ENCODE results near the gene SBNO2.

The SBNO2 gene

GRCh38 chr19:1104311-1105007, 69.6 kb downstream of the SBNO2 start:
- Histone ChIP-seq H3K36me3 (ENCODE audit: control insufficient read depth, insufficient read depth, low read length) (no peaks in the 10 kb centered on the region), H3K4me3 (ENCODE audit: low read length) (no peak overlapping the region), H3K9ac (ENCODE audit: low read length) (peak overlapping the region; percentile 59), H3K4me1 (ENCODE audit: control insufficient read depth, insufficient read depth, low read length) (peaks cover 44% of the 10 kb centered on the region), H3K27me3 (ENCODE audit: control insufficient read depth, insufficient read depth, low read length) (no peaks in the 10 kb centered on the region), H3K9me3 (ENCODE audit: control insufficient read depth, low read length) (no peaks in the 10 kb centered on the region)

- no peaks in the 10 kb centered on the region for H3K9me3 ChIP-seq (ENCODE audit: control insufficient read depth, low read length)
- H3K36me3 ChIP-seq (ENCODE audit: control insufficient read depth, insufficient read depth, low read length) = no peaks in the 10 kb centered on the region
- H3K4me3 ChIP-seq (ENCODE audit: low read length) = no peak within 1 kb of the TSS
- peak within 1 kb of the TSS; percentile 59 for H3K9ac ChIP-seq (ENCODE audit: low read length)
- no peaks in the 10 kb centered on the region for H3K27me3 ChIP-seq (ENCODE audit: control insufficient read depth, insufficient read depth, low read length)
- H3K4me1 ChIP-seq (ENCODE audit: control insufficient read depth, insufficient read depth, low read length) = peaks cover 49% of the 10 kb centered on the region
Observed at GRCh38 chr19:1103708-1104310, 70.3 kb downstream of the SBNO2 start, which contains the start of gene GPX4. Gene GPX4 (plus strand): TSS chr19:1103994. CDS start chr19:1104044, 50 bp downstream.

GRCh38 chr19:1103132-1103707, 70.8 kb downstream of the SBNO2 start:
- H3K9ac ChIP-seq (ENCODE audit: low read length) = peak overlapping the region; percentile 11

GRCh38 chr19:1102407-1103131, 71.5 kb downstream of the SBNO2 start:
- Histone ChIP-seq H3K9ac (ENCODE audit: low read length) (peak overlapping the region; percentile 11), H3K4me3 (ENCODE audit: low read length) (no peak overlapping the region)

More at GRCh38 chr19:1103132-1103707, 70.8 kb downstream of the SBNO2 start:
- no peak overlapping the region for H3K4me3 ChIP-seq (ENCODE audit: low read length)
- H3K36me3 ChIP-seq (ENCODE audit: control insufficient read depth, insufficient read depth, low read length) = no peaks in the 10 kb centered on the region
- peaks cover 55% of the 10 kb centered on the region for H3K4me1 ChIP-seq (ENCODE audit: control insufficient read depth, insufficient read depth, low read length)
- no peaks in the 10 kb centered on the region for H3K27me3 ChIP-seq (ENCODE audit: control insufficient read depth, insufficient read depth, low read length)
- no peaks in the 10 kb centered on the region for H3K9me3 ChIP-seq (ENCODE audit: control insufficient read depth, low read length)

GRCh38 chr19:1101337-1101698, 72.8 kb downstream of the SBNO2 start:
- Histone ChIP-seq H3K36me3 (ENCODE audit: control insufficient read depth, insufficient read depth, low read length) (no peaks in the 10 kb centered on the region), H3K4me1 (ENCODE audit: control insufficient read depth, insufficient read depth, low read length) (peaks cover 54% of the 10 kb centered on the region), H3K9ac (ENCODE audit: low read length) (peak overlapping the region; percentile 19), H3K27me3 (ENCODE audit: control insufficient read depth, insufficient read depth, low read length) (no peaks in the 10 kb centered on the region), H3K9me3 (ENCODE audit: control insufficient read depth, low read length) (no peaks in the 10 kb centered on the region), H3K4me3 (ENCODE audit: low read length) (no peak overlapping the region)

More at GRCh38 chr19:1102407-1103131, 71.5 kb downstream of the SBNO2 start:
- H3K4me1 ChIP-seq (ENCODE audit: control insufficient read depth, insufficient read depth, low read length) = peaks cover 62% of the 10 kb centered on the region
- H3K9me3 ChIP-seq (ENCODE audit: control insufficient read depth, low read length) = no peaks in the 10 kb centered on the region
- H3K27me3 ChIP-seq (ENCODE audit: control insufficient read depth, insufficient read depth, low read length) = no peaks in the 10 kb centered on the region
- H3K36me3 ChIP-seq (ENCODE audit: control insufficient read depth, insufficient read depth, low read length) = no peaks in the 10 kb centered on the region

DNA sequence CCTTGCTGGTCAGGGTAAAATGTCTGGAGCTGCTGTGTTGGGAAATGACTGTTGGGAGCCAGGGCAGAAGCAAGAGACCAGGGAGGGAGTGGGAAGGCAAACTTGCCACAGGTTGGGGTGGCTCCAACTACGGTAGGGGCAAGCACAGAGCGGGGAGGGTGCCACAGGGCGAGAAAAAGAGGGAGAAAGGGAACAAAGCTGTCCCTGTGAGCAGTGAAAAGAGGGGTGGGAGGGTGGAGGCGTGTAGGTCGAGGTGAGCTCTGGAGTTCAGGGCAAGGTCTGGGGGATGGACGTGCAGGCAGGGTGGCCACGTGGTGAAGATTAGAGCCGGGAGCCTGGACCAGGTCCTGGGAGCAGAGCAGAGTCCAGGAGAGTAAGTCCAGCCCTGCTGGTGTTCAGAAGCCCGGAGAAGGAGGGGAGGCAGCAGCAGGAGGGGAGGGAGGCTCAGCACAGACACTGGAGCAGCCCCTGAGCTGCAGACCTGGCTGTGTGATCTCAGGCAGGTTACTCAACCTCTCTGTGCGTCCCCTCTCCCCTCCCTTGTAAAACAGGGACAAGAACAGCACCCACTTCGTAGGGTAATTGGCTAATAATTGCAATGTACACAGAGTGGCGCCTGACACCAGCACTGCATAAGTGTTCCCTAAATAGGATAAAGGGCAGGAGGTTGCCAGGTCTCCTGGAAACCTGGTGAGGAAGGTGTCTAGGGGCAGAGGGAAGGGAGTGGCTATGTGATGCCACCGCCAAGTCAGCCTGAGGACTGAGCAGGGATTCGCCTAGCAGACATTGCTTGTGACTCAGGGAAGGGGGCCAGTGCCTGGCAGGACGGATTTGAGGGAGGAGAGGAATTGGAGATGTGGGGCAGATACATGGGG, 75.7 kb downstream of the SBNO2 start:
- peaks cover 60% of the 10 kb centered on the region for H3K4me1 ChIP-seq (ENCODE audit: control insufficient read depth, insufficient read depth, low read length)
- H3K9me3 ChIP-seq (ENCODE audit: control insufficient read depth, low read length) = no peaks in the 10 kb centered on the region
- no peaks in the 10 kb centered on the region for H3K36me3 ChIP-seq (ENCODE audit: control insufficient read depth, insufficient read depth, low read length)
- H3K27me3 ChIP-seq (ENCODE audit: control insufficient read depth, insufficient read depth, low read length) = no peaks in the 10 kb centered on the region
- H3K4me3 ChIP-seq (ENCODE audit: low read length) = no peak overlapping the region
- peak overlapping the region; percentile 51 for H3K9ac ChIP-seq (ENCODE audit: low read length)

DNA sequence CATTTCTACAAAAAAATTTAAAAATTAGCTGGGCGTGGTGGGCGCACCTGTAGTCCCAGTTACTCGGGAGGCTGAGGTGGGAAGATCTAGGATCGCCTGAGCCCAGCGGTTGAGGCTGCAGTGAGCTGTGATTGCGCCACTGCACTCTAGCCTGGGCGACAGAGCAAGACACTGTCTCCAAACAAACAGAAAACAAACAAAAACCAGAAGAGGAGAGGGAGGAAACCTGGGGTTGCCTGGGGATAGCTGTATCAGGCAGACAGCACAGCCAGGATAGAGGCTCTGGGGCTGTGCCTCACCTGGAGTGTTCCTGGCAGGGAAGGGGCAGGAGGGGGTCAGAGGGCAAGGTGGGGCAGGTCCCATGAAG, 76.3 kb downstream of the SBNO2 start:
- no peak overlapping the region for H3K4me3 ChIP-seq (ENCODE audit: low read length)
- peaks cover 57% of the 10 kb centered on the region for H3K4me1 ChIP-seq (ENCODE audit: control insufficient read depth, insufficient read depth, low read length)
- no peaks in the 10 kb centered on the region for H3K9me3 ChIP-seq (ENCODE audit: control insufficient read depth, low read length)
- no peaks in the 10 kb centered on the region for H3K36me3 ChIP-seq (ENCODE audit: control insufficient read depth, insufficient read depth, low read length)
- no peaks in the 10 kb centered on the region for H3K27me3 ChIP-seq (ENCODE audit: control insufficient read depth, insufficient read depth, low read length)
- peak overlapping the region; percentile 51 for H3K9ac ChIP-seq (ENCODE audit: low read length)

DNA sequence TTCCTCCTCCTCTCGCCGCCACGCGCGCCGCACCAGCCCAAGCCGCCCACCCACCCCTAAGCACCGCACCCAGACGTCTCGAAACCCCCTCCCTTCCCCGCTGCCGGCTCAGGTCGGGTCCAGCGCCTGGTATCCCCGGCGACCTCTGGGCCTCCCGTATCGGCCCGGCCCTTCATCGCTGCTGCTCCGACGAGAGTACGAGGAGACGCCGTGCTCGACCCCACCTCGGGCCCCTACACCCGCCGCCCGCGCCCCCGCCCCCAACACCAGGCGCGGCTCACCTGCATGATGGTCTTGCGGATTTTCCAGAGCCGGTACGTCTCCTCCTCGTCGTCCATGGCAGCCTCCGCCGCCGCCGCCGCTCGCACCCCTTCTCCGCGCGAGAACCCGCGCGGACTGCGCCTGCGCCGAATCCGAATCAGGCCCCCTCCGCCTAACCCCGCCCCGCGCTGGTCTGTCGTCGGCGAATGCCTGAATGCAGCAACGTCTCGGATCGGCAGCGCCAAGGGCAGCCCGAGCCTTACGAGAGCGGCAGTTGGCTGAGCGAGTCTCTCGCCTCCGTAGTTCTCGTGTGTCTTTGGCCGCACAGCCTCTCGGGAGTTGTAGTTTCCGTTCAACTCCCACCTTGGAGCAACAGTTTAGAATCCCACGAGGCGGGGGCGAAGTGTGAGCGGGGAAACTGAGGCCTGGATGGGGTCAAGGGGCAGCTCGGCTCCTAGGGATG, 78.9 kb downstream of the SBNO2 start, which contains the start of gene POLR2E:
Gene POLR2E, minus strand, starts transcription at position 398 of the 724 bp plus-strand sequence. Its CDS starts 60 bp downstream, at position 338.
- H3K4me3 ChIP-seq (ENCODE audit: low read length) = peak within 1 kb of the TSS; percentile 71
- no peaks in the 10 kb centered on the region for H3K36me3 ChIP-seq (ENCODE audit: control insufficient read depth, insufficient read depth, low read length)
- H3K9ac ChIP-seq (ENCODE audit: low read length) = peak within 1 kb of the TSS; percentile 71
- H3K27me3 ChIP-seq (ENCODE audit: control insufficient read depth, insufficient read depth, low read length) = no peaks in the 10 kb centered on the region
- H3K9me3 ChIP-seq (ENCODE audit: control insufficient read depth, low read length) = no peaks in the 10 kb centered on the region
- H3K4me1 ChIP-seq (ENCODE audit: control insufficient read depth, insufficient read depth, low read length) = peaks cover 41% of the 10 kb centered on the region

GRCh38 chr19:1094655-1094977, 79.5 kb downstream of the SBNO2 start:
- Histone ChIP-seq H3K4me1 (ENCODE audit: control insufficient read depth, insufficient read depth, low read length) (peaks cover 41% of the 10 kb centered on the region), H3K4me3 (ENCODE audit: low read length) (peak overlapping the region; percentile 71), H3K36me3 (ENCODE audit: control insufficient read depth, insufficient read depth, low read length) (no peaks in the 10 kb centered on the region), H3K27me3 (ENCODE audit: control insufficient read depth, insufficient read depth, low read length) (no peaks in the 10 kb centered on the region), H3K9ac (ENCODE audit: low read length) (peak overlapping the region; percentile 71), H3K9me3 (ENCODE audit: control insufficient read depth, low read length) (no peaks in the 10 kb centered on the region)

DNA sequence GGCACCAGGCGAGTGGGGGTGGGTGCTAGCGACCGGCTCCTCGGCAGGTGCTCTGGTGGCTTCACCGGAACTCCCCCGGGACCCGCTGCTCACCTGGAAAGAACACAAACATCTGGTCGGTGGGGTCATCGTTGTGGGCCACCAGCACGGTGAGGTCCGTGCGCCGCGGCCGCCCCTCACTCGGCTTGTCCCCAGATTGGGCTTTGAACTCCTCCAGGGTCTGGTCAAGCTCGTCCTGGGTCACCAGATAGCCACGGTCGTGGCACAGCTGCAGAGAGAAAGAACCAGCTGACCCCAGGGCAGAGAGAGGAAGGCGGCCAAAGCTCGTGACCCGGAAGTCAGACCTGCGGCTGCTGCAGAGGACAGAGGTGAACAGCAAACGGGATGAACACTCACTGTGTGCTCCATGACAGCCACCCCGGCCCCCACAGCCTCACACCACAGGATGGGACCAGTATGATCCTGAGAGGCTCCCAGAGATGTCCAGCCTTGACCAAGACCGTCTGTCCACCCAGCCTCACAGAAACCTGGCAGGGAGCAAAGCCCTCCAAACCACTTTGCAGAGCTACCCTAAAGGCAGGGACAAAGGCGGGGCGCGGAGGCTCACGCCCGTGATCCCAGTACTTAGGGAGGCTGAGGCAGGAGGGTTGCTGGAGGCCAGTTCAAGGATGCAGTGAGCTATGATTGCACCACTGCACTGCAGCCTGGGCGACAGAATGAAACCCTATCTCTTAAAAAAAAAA, 80.1 kb downstream of the SBNO2 start:
- peak overlapping the region; percentile 71 for H3K9ac ChIP-seq (ENCODE audit: low read length)
- H3K4me3 ChIP-seq (ENCODE audit: low read length) = peak overlapping the region; percentile 71
- H3K9me3 ChIP-seq (ENCODE audit: control insufficient read depth, low read length) = no peaks in the 10 kb centered on the region
- H3K27me3 ChIP-seq (ENCODE audit: control insufficient read depth, insufficient read depth, low read length) = no peaks in the 10 kb centered on the region
- peaks cover 37% of the 10 kb centered on the region for H3K4me1 ChIP-seq (ENCODE audit: control insufficient read depth, insufficient read depth, low read length)
- no peaks in the 10 kb centered on the region for H3K36me3 ChIP-seq (ENCODE audit: control insufficient read depth, insufficient read depth, low read length)

Measured in mucosa of stomach (tissue), 1 donor.